ENCODE measurements around the gene SECISBP2L.

DNA sequence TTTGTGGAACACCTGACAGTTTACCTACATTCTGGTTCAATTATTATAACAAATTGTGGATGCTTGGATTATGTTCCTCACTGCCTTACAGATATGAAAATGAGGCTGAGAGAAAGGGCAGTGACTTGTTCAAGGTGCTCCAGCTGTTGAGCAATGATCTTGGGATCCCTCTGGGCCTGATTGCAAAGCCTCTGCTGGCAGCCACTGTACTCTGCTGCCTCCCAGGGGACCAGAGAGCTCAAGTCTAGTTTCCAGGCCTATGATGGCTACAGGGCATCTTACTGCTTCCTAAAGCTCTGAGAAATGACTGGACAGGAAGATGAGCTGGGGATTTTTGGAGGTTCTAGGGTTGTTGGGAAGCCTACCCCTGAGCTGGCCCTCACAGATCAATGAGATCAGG is 80.3 kb downstream of the SECISBP2L start:
- TF ChIP-seq, protein P1, sequence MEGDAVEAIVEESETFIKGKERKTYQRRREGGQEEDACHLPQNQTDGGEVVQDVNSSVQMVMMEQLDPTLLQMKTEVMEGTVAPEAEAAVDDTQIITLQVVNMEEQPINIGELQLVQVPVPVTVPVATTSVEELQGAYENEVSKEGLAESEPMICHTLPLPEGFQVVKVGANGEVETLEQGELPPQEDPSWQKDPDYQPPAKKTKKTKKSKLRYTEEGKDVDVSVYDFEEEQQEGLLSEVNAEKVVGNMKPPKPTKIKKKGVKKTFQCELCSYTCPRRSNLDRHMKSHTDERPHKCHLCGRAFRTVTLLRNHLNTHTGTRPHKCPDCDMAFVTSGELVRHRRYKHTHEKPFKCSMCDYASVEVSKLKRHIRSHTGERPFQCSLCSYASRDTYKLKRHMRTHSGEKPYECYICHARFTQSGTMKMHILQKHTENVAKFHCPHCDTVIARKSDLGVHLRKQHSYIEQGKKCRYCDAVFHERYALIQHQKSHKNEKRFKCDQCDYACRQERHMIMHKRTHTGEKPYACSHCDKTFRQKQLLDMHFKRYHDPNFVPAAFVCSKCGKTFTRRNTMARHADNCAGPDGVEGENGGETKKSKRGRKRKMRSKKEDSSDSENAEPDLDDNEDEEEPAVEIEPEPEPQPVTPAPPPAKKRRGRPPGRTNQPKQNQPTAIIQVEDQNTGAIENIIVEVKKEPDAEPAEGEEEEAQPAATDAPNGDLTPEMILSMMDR (optimal IDR thresholded peaks at IDR 0.05 in 1 of 3, IDR thresholded peaks at IDR 0.05 in 1 of 3, conservative IDR thresholded peaks at IDR 0.05 in 1 of 3; ENCODE audit: extremely low read depth in 1 of 3, insufficient read depth in 2 of 3, low read length in 3 of 3), result peak; percentile 65 to 85 (median 79)
- TF ChIP-seq EZH2 (IDR thresholded peaks at IDR 0.05; ENCODE audit: low read length), result no peak

Measured in keratinocyte (primary cell).